Right lobe of liver (tissue), 4 donors: ENCODE results near the gene UACA.

Experiments used
- CTCF ChIP-seq, 4 donors: fragments of 200-600 bp in 3 of 4; fragments of 450-650 bp in 1 of 4; IDR thresholded peaks; one replicate each; pipeline versions ENCODE4 v1.5.1 to v1.8.0; 2016 to 2022; ENCODE audit warnings: antibody characterized with exemption in 4 of 4, mild to moderate bottlenecking in 2 of 4
- POLR2A ChIP-seq: fragments of 450-650 bp; IDR thresholded peaks from one replicate; pipeline ENCODE4 v1.6.1; 2017; ENCODE audit warnings: antibody characterized with exemption, mild to moderate bottlenecking
- donor health status: DM: no; HTN: no; CAD: no.
- donor health status: DM: no; HTN: no; CAD: no.
- donor health status: DM: no; HTN: yes; CAD: no.

DNA sequence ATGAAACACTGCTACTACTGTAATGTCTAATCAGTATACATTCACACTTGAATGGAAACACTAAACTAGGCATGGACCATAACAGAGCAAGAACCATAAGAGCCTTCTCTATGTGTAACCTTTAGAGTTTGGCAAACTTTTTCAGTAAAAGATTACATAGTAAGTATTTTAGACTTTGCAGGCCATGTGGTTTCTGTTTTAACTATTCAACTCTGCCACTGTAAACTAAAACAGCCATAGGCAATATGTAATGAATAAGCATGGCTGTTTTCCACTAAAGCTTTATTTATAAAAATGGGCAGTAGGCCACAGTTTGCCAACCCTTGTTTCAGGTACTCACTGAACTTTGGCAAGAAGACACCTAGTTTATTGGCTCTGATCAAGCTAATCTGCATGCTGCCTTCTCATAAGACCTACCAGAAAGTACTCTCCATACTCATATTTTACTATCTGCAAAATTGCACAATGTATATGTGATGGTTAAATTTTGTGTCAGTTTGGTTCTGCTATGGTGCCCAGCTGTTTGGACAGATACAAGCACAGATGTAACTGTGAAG, 46.0 kb downstream of the UACA start:
- no peak for TF ChIP-seq CTCF (IDR thresholded peaks at IDR 0.05)
- TF ChIP-seq POLR2A, result no peak
